ENCODE data around the gene RAB38. TPM values are rescaled to one million over a fixed set of nuclear protein-coding genes. Genes with fewer than 3 reads are reported as not detected.
A peak's percentile ranks its signal among the peaks of the same experiment; 100 is the strongest.

Gene RAB38
- total RNA-seq, 2 experiments from 2014 or later, result 1.2 to 1.5 TPM

- Mint-ChIP-seq H3K27ac (no peak overlapping the region), H3K4me1 (peaks cover 22% of the 10 kb centered on the region), H3K4me3 (no peak overlapping the region), H3K27me3 (peaks cover 35% of the 10 kb centered on the region), H3K36me3 (ENCODE audit: low read depth) (no peaks in the 10 kb centered on the region), H3K9me3 (peaks cover 5% of the 10 kb centered on the region)
- CTCF ChIA-PET, result no interaction called here
- POLR2A ChIA-PET, result no interaction called here
- no peak for DNase-seq
Measured at GRCh38 chr11:88183233-88183632, 8.0 kb upstream of the RAB38 start.

- Mint-ChIP-seq H3K4me1 (peaks cover 30% of the 10 kb centered on the region), H3K27ac (no peak overlapping the region), H3K27me3 (peaks cover 35% of the 10 kb centered on the region), H3K9me3 (peaks cover 5% of the 10 kb centered on the region), H3K36me3 (ENCODE audit: low read depth) (no peaks in the 10 kb centered on the region), H3K4me3 (no peak overlapping the region)
- CTCF ChIA-PET, result no interaction called here
- POLR2A ChIA-PET, result interaction anchor here (0.6 kb wide), 1 partner anchor 9 kb away, joined by 4 read pairs; no protein-coding TSS in a partner anchor
- no peak for DNase-seq
Measured at GRCh38 chr11:88181776-88182175, 6.5 kb upstream of the RAB38 start.

GRCh38 chr11:88179971-88180629, 4.9 kb upstream of the RAB38 start:
- Mint-ChIP-seq H3K4me3 (no peak overlapping the region), H3K27ac (no peak overlapping the region), H3K9me3 (no peaks in the 10 kb centered on the region), H3K4me1 (peaks cover 36% of the 10 kb centered on the region), H3K27me3 (peaks cover 35% of the 10 kb centered on the region), H3K36me3 (ENCODE audit: low read depth) (no peaks in the 10 kb centered on the region)
- ChIA-PET CTCF (interaction anchor here (1.0 kb wide), 2 partner anchors 14 to 364 kb away, joined by 3 to 6 read pairs; no protein-coding TSS in a partner anchor), POLR2A (no interaction called here)
- no peak for DNase-seq

GRCh38 chr11:88179141-88179540, 3.9 kb upstream of the RAB38 start:
- ChIA-PET CTCF (interaction anchor here (1.0 kb wide), 1 partner anchor 365 kb away, joined by 6 read pairs; no protein-coding TSS in a partner anchor), POLR2A (interaction anchor here (1.8 kb wide), 1 partner anchor 159 kb away, joined by 7 read pairs; the partner anchor contains the start of gene CTSC)
- peaks cover 35% of the 10 kb centered on the region for H3K27me3 Mint-ChIP-seq
- H3K4me3 Mint-ChIP-seq, result no peak overlapping the region
- peaks cover 46% of the 10 kb centered on the region for H3K4me1 Mint-ChIP-seq
- peak overlapping the region; percentile 34 for H3K27ac Mint-ChIP-seq
- H3K9me3 Mint-ChIP-seq, result no peaks in the 10 kb centered on the region
- H3K36me3 Mint-ChIP-seq (ENCODE audit: low read depth), result no peaks in the 10 kb centered on the region
- DNase-seq, result peak; percentile 48

GRCh38 chr11:88178191-88178590, 2.9 kb upstream of the RAB38 start:
- CTCF ChIA-PET, result interaction anchor here (0.8 kb wide), 1 partner anchor 76 kb away, joined by 3 read pairs; no protein-coding TSS in a partner anchor

GRCh38 chr11:88175569-88176075, 379 bp upstream of the RAB38 start:
- DNase-seq, result no peak
- POLR2A ChIA-PET, result no interaction called here
- Mint-ChIP-seq H3K4me1 (peaks cover 49% of the 10 kb centered on the region), H3K27me3 (peaks cover 17% of the 10 kb centered on the region), H3K9me3 (no peaks in the 10 kb centered on the region), H3K4me3 (no peak overlapping the region), H3K27ac (no peak overlapping the region), H3K36me3 (ENCODE audit: low read depth) (no peaks in the 10 kb centered on the region)
- CTCF ChIA-PET, result interaction anchor here (1.7 kb wide), 1 partner anchor 377 kb away, joined by 5 read pairs; no protein-coding TSS in a partner anchor

More at GRCh38 chr11:88178191-88178590, 2.9 kb upstream of the RAB38 start:
- POLR2A ChIA-PET, result interaction anchor here (1.8 kb wide), 1 partner anchor 160 kb away, joined by 7 read pairs; the partner anchor contains the start of gene CTSC
- Mint-ChIP-seq H3K9me3 (no peaks in the 10 kb centered on the region), H3K4me1 (peaks cover 49% of the 10 kb centered on the region), H3K27me3 (peaks cover 30% of the 10 kb centered on the region), H3K4me3 (no peak overlapping the region), H3K27ac (no peak overlapping the region), H3K36me3 (ENCODE audit: low read depth) (no peaks in the 10 kb centered on the region)
- no peak for DNase-seq

GRCh38 chr11:88173956-88174355, 1.3 kb downstream of the RAB38 start:
- H3K27me3 Mint-ChIP-seq, result peaks cover 12% of the 10 kb centered on the region
- no peaks in the 10 kb centered on the region for H3K36me3 Mint-ChIP-seq (ENCODE audit: low read depth)
- H3K27ac Mint-ChIP-seq, result no peak overlapping the region
- no peak for DNase-seq
- ChIA-PET CTCF (interaction anchor here (1.9 kb wide), 1 partner anchor 378 kb away, joined by 5 read pairs; no protein-coding TSS in a partner anchor), POLR2A (no interaction called here)
- H3K4me1 Mint-ChIP-seq, result peaks cover 33% of the 10 kb centered on the region
- no peaks in the 10 kb centered on the region for H3K9me3 Mint-ChIP-seq
- H3K4me3 Mint-ChIP-seq, result no peak overlapping the region

- POLR2A ChIA-PET, result interaction anchor here (0.7 kb wide), 1 partner anchor 9 kb away, joined by 4 read pairs; no protein-coding TSS in a partner anchor
- no peak overlapping the region for H3K4me3 Mint-ChIP-seq
- no peak for DNase-seq
- H3K36me3 Mint-ChIP-seq (ENCODE audit: low read depth), result no peaks in the 10 kb centered on the region
- peaks cover 18% of the 10 kb centered on the region for H3K4me1 Mint-ChIP-seq
- CTCF ChIA-PET, result interaction anchor here (1.9 kb wide), 1 partner anchor 380 kb away, joined by 5 read pairs; no protein-coding TSS in a partner anchor
- peaks cover 12% of the 10 kb centered on the region for H3K27me3 Mint-ChIP-seq
- H3K9me3 Mint-ChIP-seq, result no peaks in the 10 kb centered on the region
- H3K27ac Mint-ChIP-seq, result no peak overlapping the region
Measured at GRCh38 chr11:88171982-88172381, 3.3 kb downstream of the RAB38 start.

- Mint-ChIP-seq H3K27ac (no peak overlapping the region), H3K9me3 (no peaks in the 10 kb centered on the region), H3K4me1 (peaks cover 16% of the 10 kb centered on the region), H3K4me3 (no peak overlapping the region), H3K36me3 (ENCODE audit: low read depth) (no peaks in the 10 kb centered on the region), H3K27me3 (peaks cover 9% of the 10 kb centered on the region)
- CTCF ChIA-PET, result no interaction called here
- POLR2A ChIA-PET, result no interaction called here
- DNase-seq, result no peak
Measured at GRCh38 chr11:88170673-88171072, 4.6 kb downstream of the RAB38 start.

- no peak for DNase-seq
- Mint-ChIP-seq H3K36me3 (ENCODE audit: low read depth) (no peaks in the 10 kb centered on the region), H3K27me3 (peaks cover 5% of the 10 kb centered on the region), H3K9me3 (no peaks in the 10 kb centered on the region), H3K4me3 (no peak overlapping the region), H3K4me1 (peaks cover 10% of the 10 kb centered on the region), H3K27ac (no peak overlapping the region)
- POLR2A ChIA-PET, result no interaction called here
- CTCF ChIA-PET, result no interaction called here
Measured at GRCh38 chr11:88169881-88170280, 5.4 kb downstream of the RAB38 start.

- Mint-ChIP-seq H3K4me3 (no peak overlapping the region), H3K27ac (no peak overlapping the region), H3K36me3 (ENCODE audit: low read depth) (no peaks in the 10 kb centered on the region), H3K4me1 (peaks cover 6% of the 10 kb centered on the region), H3K9me3 (no peaks in the 10 kb centered on the region), H3K27me3 (peaks cover 3% of the 10 kb centered on the region)
- ChIA-PET POLR2A (no interaction called here), CTCF (no interaction called here)
- DNase-seq, result no peak
Measured at GRCh38 chr11:88169471-88169870, 5.8 kb downstream of the RAB38 start.

- no peak overlapping the region for H3K27ac Mint-ChIP-seq
- ChIA-PET POLR2A (no interaction called here), CTCF (no interaction called here)
- H3K4me3 Mint-ChIP-seq, result no peak overlapping the region
- H3K4me1 Mint-ChIP-seq, result no peaks in the 10 kb centered on the region
- peaks cover 5% of the 10 kb centered on the region for H3K27me3 Mint-ChIP-seq
- H3K36me3 Mint-ChIP-seq (ENCODE audit: low read depth), result no peaks in the 10 kb centered on the region
- no peaks in the 10 kb centered on the region for H3K9me3 Mint-ChIP-seq
- DNase-seq, result no peak
Measured at GRCh38 chr11:88167853-88168252, 7.4 kb downstream of the RAB38 start.

GRCh38 chr11:88164806-88165585, 10.2 kb downstream of the RAB38 start:
- ChIA-PET CTCF (no interaction called here), POLR2A (no interaction called here)
- Mint-ChIP-seq H3K36me3 (ENCODE audit: low read depth) (no peaks in the 10 kb centered on the region), H3K4me3 (no peak overlapping the region), H3K4me1 (no peaks in the 10 kb centered on the region), H3K27ac (no peak overlapping the region), H3K9me3 (no peaks in the 10 kb centered on the region), H3K27me3 (peaks cover 8% of the 10 kb centered on the region)
- no peak for DNase-seq
